HK-2 (cell line): Measurements from ENCODE around the gene CLN6.
"Not testable (repeated sequence)": the region's sequence is repeated elsewhere in the genome, so short reads cannot be mapped to it uniquely, and the experiment has no call there.

Source experiments
- DNase-seq: peaks from one replicate; pipeline ENCODE4 v3.0.0-alpha.2; 2018; ENCODE audit not compliant: unreplicated experiment

Gene CLN6

GRCh38 chr15:68256675-68257450 lies 27.3 kb upstream of the CLN6 start:
- DNase-seq, result no peak

- no peak for DNase-seq
These were observed 23.5 kb upstream of the CLN6 start for GRCh38 chr15:68252925-68253534.

- no peak for DNase-seq
These were observed 19.7 kb upstream of the CLN6 start for GRCh38 chr15:68249058-68249713.

GRCh38 chr15:68244235-68244634 lies 14.7 kb upstream of the CLN6 start:
- no peak for DNase-seq

- DNase-seq, result no peak
These were observed 11.8 kb upstream of the CLN6 start for GRCh38 chr15:68241088-68241935.

- DNase-seq, result no peak
These were observed 9.5 kb upstream of the CLN6 start for GRCh38 chr15:68239025-68239424.

GRCh38 chr15:68235022-68235421 lies 5.5 kb upstream of the CLN6 start:
- DNase-seq, result no peak

GRCh38 chr15:68234520-68234919 lies 5.0 kb upstream of the CLN6 start:
- not testable (repeated sequence) for DNase-seq

- DNase-seq, result no peak
These were observed 4.5 kb upstream of the CLN6 start for GRCh38 chr15:68234060-68234459.

- no peak for DNase-seq
These were observed 3.4 kb upstream of the CLN6 start for GRCh38 chr15:68232937-68233336.

GRCh38 chr15:68232449-68232848 lies 2.9 kb upstream of the CLN6 start:
- no peak for DNase-seq

- no peak for DNase-seq
These were observed 1.7 kb upstream of the CLN6 start for GRCh38 chr15:68231102-68231818.

- DNase-seq, result peak; percentile 5
These were observed 901 bp upstream of the CLN6 start for GRCh38 chr15:68230157-68231100.

- DNase-seq, result no peak
These were observed 550 bp downstream of the CLN6 start for GRCh38 chr15:68228971-68229385.

GRCh38 chr15:68228143-68228970 lies 1.2 kb downstream of the CLN6 start:
- DNase-seq, result peak; percentile 10

- DNase-seq, result no peak
These were observed 1.8 kb downstream of the CLN6 start for GRCh38 chr15:68227643-68228142.

- DNase-seq, result not testable (repeated sequence)
These were observed 4.1 kb downstream of the CLN6 start for GRCh38 chr15:68225442-68225841.

- no peak for DNase-seq
These were observed 4.8 kb downstream of the CLN6 start for GRCh38 chr15:68224546-68225250.
